ENCODE data around the gene LAIR1. TPM values are rescaled to one million over a fixed set of nuclear protein-coding genes. Genes with fewer than 3 reads are reported as not detected.
"Not testable (repeated sequence)": the region's sequence is repeated elsewhere in the genome, so short reads cannot be mapped to it uniquely, and the experiment has no call there.

Gene LAIR1
- total RNA-seq, 1 donor, result under 0.01 TPM

GRCh38 chr19:54369082-54369687, 4.5 kb upstream of the LAIR1 start:
- no peak overlapping the region for H3K4me3 ChIP-seq (ENCODE audit: low read depth, low read length)
- TF ChIP-seq, protein P1, sequence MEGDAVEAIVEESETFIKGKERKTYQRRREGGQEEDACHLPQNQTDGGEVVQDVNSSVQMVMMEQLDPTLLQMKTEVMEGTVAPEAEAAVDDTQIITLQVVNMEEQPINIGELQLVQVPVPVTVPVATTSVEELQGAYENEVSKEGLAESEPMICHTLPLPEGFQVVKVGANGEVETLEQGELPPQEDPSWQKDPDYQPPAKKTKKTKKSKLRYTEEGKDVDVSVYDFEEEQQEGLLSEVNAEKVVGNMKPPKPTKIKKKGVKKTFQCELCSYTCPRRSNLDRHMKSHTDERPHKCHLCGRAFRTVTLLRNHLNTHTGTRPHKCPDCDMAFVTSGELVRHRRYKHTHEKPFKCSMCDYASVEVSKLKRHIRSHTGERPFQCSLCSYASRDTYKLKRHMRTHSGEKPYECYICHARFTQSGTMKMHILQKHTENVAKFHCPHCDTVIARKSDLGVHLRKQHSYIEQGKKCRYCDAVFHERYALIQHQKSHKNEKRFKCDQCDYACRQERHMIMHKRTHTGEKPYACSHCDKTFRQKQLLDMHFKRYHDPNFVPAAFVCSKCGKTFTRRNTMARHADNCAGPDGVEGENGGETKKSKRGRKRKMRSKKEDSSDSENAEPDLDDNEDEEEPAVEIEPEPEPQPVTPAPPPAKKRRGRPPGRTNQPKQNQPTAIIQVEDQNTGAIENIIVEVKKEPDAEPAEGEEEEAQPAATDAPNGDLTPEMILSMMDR (IDR thresholded peaks at IDR 0.05; ENCODE audit: insufficient read depth, low read depth, low read length), result no peak
- DNase-seq (ENCODE audit: low read depth), result no peak

DNA sequence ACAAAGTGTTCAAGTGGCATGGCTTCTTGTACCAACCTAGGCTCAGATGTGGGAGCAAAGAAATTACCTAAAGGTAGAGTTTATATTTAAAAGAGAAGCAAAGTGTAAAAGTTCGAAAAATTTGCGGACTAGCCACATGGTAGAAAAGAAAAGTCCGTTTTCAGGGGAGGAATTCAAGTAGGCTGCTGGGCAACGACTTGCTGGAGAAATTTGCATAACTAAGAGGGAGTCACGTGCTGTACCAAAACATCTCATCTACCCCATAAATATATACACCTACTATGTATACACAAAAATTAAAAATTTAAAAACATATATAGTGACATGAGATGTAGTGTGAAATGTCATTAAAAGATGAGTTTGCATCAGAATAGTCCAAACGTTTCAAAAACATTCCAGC, 2.1 kb upstream of the LAIR1 start:
- TF ChIP-seq, protein P1 (IDR thresholded peaks at IDR 0.05; ENCODE audit: insufficient read depth, low read depth, low read length), result no peak
- H3K4me3 ChIP-seq (ENCODE audit: low read depth, low read length), result no peak overlapping the region
- DNase-seq (ENCODE audit: low read depth), result no peak

DNA sequence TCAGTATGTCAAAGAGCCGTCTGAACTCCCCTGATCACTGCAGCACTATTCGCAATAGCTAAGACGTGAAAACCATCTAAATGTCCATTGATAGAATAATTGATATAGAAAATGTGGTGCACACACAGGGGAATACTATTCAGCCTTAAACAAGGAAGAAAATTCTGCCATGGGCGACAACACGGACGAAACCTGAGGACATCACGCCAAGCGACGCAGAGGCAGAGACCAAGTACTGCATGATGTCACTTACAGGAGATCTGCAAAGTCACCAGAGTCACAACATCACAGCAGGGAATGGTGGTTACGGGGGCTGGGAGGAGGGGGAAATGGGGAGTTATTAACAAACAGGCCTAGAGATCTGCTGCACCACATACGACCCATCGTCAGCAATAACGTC, 1.1 kb upstream of the LAIR1 start:
- not testable (repeated sequence) for H3K4me3 ChIP-seq (ENCODE audit: low read depth, low read length); DNase-seq (ENCODE audit: low read depth)

GRCh38 chr19:54361680-54362422, 2.9 kb downstream of the LAIR1 start:
- not testable (repeated sequence) for DNase-seq (ENCODE audit: low read depth); H3K4me3 ChIP-seq (ENCODE audit: low read depth, low read length)

DNA sequence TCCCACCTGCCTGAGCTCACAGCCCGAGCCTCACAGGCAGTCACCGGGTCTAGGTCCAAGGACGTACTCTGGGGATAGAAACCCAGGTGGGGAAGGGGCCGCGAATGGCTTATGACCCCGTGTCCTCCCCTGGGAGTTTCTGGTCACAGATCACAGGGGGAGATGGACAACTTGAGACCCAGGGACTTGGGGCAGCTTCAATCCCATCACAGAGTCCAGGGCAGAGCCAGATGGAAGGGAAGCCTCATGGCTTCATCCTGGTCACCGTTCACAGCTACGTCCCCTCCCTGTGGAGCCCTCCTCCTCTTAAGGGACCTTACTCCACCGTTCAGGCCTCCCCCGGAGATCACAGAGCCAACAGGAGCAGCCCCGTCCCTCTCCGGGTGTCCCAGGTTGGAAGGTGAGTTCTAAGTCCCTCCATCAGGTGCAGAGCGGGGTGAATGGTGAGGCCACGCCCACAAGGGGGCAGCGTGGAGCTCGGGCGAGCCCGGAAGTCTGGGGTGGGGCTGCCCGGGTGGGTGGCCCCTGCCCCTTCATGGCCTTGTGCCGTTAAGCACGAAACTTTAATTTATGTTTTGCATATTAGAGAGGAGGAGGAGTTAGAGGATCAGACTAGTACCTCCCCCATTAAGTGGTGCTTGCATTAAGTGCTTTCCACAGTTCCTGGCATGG, 5.4 kb downstream of the LAIR1 start:
- H3K4me3 ChIP-seq (ENCODE audit: low read depth, low read length); DNase-seq (ENCODE audit: low read depth): not testable (repeated sequence)

DNA sequence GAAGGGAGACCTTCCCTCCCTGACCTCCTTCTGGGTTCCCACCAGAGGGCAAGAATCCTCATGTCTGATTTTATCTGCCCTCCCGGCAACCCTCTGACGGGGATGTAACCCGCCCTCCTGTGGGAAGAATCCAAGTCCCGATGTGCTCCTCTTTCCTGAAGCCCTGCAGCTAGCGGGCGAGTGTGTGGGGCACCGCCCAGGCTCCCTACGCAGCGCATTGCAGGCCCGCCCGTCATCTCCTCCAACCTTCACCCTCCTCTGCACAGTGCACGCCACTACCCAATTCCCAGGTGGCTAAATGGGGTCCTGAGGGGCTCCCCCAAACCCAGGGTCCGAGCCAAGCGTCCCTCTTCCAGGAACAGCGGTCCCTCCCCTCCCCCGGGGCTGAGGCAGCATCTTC, 7.3 kb downstream of the LAIR1 start:
- TF ChIP-seq, protein P1 (IDR thresholded peaks at IDR 0.05; ENCODE audit: insufficient read depth, low read depth, low read length), result no peak
- no peak for DNase-seq (ENCODE audit: low read depth)
- no peak overlapping the region for H3K4me3 ChIP-seq (ENCODE audit: low read depth, low read length)

- no peak for DNase-seq (ENCODE audit: low read depth)
- TF ChIP-seq, protein P1 (IDR thresholded peaks at IDR 0.05; ENCODE audit: insufficient read depth, low read depth, low read length), result no peak
- H3K4me3 ChIP-seq (ENCODE audit: low read depth, low read length), result no peak overlapping the region
Observed at GRCh38 chr19:54356444-54357056, 8.2 kb downstream of the LAIR1 start.

GRCh38 chr19:54355675-54356074, 9.1 kb downstream of the LAIR1 start:
- DNase-seq (ENCODE audit: low read depth), result no peak
- TF ChIP-seq, protein P1 (IDR thresholded peaks at IDR 0.05; ENCODE audit: insufficient read depth, low read depth, low read length), result no peak
- no peak overlapping the region for H3K4me3 ChIP-seq (ENCODE audit: low read depth, low read length)

Measured in fibroblast of villous mesenchyme (primary cell).